HEK293 (cell line): ENCODE results near the gene UPF2.

ENCODE experiments used
- CTCF ChIA-PET: fragments of 350-600 bp; formaldehyde crosslinking; extraction: SDS; loops from one replicate; lab custom pipeline; 2021; ENCODE audit warnings: antibody characterized with exemption; lab: Yijun Ruan, JAX
- POLR2A ChIA-PET: fragments of 300-600 bp; formaldehyde crosslinking; extraction: SDS; loops from one replicate; lab custom pipeline; 2020; ENCODE audit warnings: antibody characterized with exemption, inconsistent platforms; lab: Yijun Ruan, JAX
- H3K27ac ChIP-seq: fragments of 200-500 bp; sonication (Bioruptor generic); 2 replicates; pipeline ENCODE4 v1.5.1; 2014; ENCODE audit warnings: low read depth, low read length, control low read depth, inconsistent platforms; ENCODE audit errors: extremely low read depth
- H3K36me3 ChIP-seq, 2 experiments: fragments of 200-500 bp in 1 of 2; sonication (Bioruptor generic) in 1 of 2; 1 replicate in 1 of 2; 2 replicates in 1 of 2; pipeline ENCODE4 v1.5.1; 2014 to 2017; ENCODE audit warnings: inconsistent platforms in 2 of 2, low read length in 2 of 2; ENCODE audit not compliant: control insufficient read depth in 2 of 2, insufficient read depth in 1 of 2
- H3K4me1 ChIP-seq: fragments of 200-500 bp; sonication (Bioruptor generic); 2 replicates; pipeline ENCODE4 v1.5.1; 2014; ENCODE audit warnings: mild to moderate bottlenecking, low read length, inconsistent platforms; ENCODE audit not compliant: control insufficient read depth, insufficient read depth
- H3K4me3 ChIP-seq: 2 replicates; pipeline ENCODE4 v1.5.1; 2011; ENCODE audit warnings: low read depth, mild to moderate bottlenecking, control low read depth, low read length, moderate library complexity
- H3K9me3 ChIP-seq: fragments of 200-500 bp; sonication (Bioruptor generic); 2 replicates; pipeline ENCODE4 v1.5.1; 2014; ENCODE audit warnings: low read depth, low read length, inconsistent platforms; ENCODE audit not compliant: control insufficient read depth, insufficient read depth
- BCL11B ChIP-seq: fragments of 450-650 bp; formaldehyde crosslinking; IDR thresholded peaks from 2 replicates; pipeline ENCODE4 v1.5.1; 2016; ENCODE audit warnings: low read depth, missing biosample characterization, missing genetic modification characterization
- HOXC10 ChIP-seq: sonication (generic); formaldehyde crosslinking; IDR thresholded peaks from 2 replicates; pipeline ENCODE4 v1.8.1; 2023; ENCODE audit warnings: mild to moderate bottlenecking, missing genetic modification reagents
- IKZF3 ChIP-seq: fragments of 450-650 bp; IDR thresholded peaks from 2 replicates; pipeline ENCODE4 v1.5.0; 2018; ENCODE audit warnings: missing biosample characterization, mild to moderate bottlenecking, missing genetic modification characterization, moderate library complexity
- MEIS1 ChIP-seq: sonication (generic); formaldehyde crosslinking; IDR thresholded peaks from 2 replicates; pipeline ENCODE4 v1.8.1; 2022; ENCODE audit warnings: missing genetic modification reagents, mild to moderate bottlenecking, borderline replicate concordance
- REST ChIP-seq: fragments of 450-650 bp; formaldehyde crosslinking; IDR thresholded peaks from 2 replicates; pipeline ENCODE4 v1.5.1; 2016; ENCODE audit warnings: missing biosample characterization, missing genetic modification characterization
- SCRT1 ChIP-seq: fragments of 450-650 bp; formaldehyde crosslinking; IDR thresholded peaks from 2 replicates; pipeline ENCODE4 v1.5.1; 2016; ENCODE audit warnings: missing biosample characterization, missing genetic modification characterization, borderline replicate concordance
- ZIC2 ChIP-seq: fragments of 450-650 bp; formaldehyde crosslinking; IDR thresholded peaks from 2 replicates; pipeline ENCODE4 v1.5.1; 2016; ENCODE audit warnings: missing biosample characterization, missing genetic modification characterization
- ZNF391 ChIP-seq: fragments of 450-650 bp; formaldehyde crosslinking; IDR thresholded peaks from 2 replicates; pipeline ENCODE4 v1.5.1; 2016; ENCODE audit warnings: low read depth, missing biosample characterization, missing genetic modification characterization, borderline replicate concordance
- ZNF433 ChIP-seq: fragments of 450-650 bp; formaldehyde crosslinking; IDR thresholded peaks from 2 replicates; pipeline ENCODE4 v1.5.1; 2016; ENCODE audit warnings: missing biosample characterization, missing genetic modification characterization, low read depth
- ZNF488 ChIP-seq: fragments of 450-650 bp; formaldehyde crosslinking; IDR thresholded peaks from 2 replicates; pipeline ENCODE4 v1.5.1; 2016; ENCODE audit warnings: missing biosample characterization, missing genetic modification characterization
- ZNF513 ChIP-seq: fragments of 450-650 bp; IDR thresholded peaks from 2 replicates; pipeline ENCODE4 v1.5.1; 2018; ENCODE audit warnings: missing biosample characterization, missing genetic modification characterization
- ZNF544 ChIP-seq: fragments of 450-650 bp; formaldehyde crosslinking; IDR thresholded peaks from 2 replicates; pipeline ENCODE4 v1.5.0; 2017; ENCODE audit warnings: missing biosample characterization, missing genetic modification characterization
- ZNF571 ChIP-seq: fragments of 450-650 bp; formaldehyde crosslinking; IDR thresholded peaks from 2 replicates; pipeline ENCODE4 v1.5.0; 2017; ENCODE audit warnings: missing biosample characterization, missing genetic modification characterization
- ZNF664 ChIP-seq: fragments of 450-650 bp; formaldehyde crosslinking; IDR thresholded peaks from 2 replicates; pipeline ENCODE4 v1.5.1; 2016; ENCODE audit warnings: missing biosample characterization, missing genetic modification characterization
- ZNF701 ChIP-seq: fragments of 450-650 bp; formaldehyde crosslinking; IDR thresholded peaks from 2 replicates; pipeline ENCODE4 v1.5.1; 2016; ENCODE audit warnings: missing biosample characterization, missing genetic modification characterization
- ZNF776 ChIP-seq: fragments of 450-650 bp; formaldehyde crosslinking; IDR thresholded peaks from 2 replicates; pipeline ENCODE4 v1.5.0; 2017; ENCODE audit warnings: missing biosample characterization, missing genetic modification characterization, borderline replicate concordance
- TF ChIP-seq, protein P1 (sequence below): fragments of 450-650 bp; formaldehyde crosslinking; IDR thresholded peaks from 2 replicates; pipeline ENCODE4 v1.5.1; 2016; ENCODE audit warnings: missing biosample characterization, missing genetic modification characterization
- TF ChIP-seq, protein P2 (sequence below): fragments of 450-650 bp; formaldehyde crosslinking; IDR thresholded peaks from 2 replicates; pipeline ENCODE4; 2016; ENCODE audit warnings: missing biosample characterization, missing genetic modification characterization

Gene UPF2, protein sequence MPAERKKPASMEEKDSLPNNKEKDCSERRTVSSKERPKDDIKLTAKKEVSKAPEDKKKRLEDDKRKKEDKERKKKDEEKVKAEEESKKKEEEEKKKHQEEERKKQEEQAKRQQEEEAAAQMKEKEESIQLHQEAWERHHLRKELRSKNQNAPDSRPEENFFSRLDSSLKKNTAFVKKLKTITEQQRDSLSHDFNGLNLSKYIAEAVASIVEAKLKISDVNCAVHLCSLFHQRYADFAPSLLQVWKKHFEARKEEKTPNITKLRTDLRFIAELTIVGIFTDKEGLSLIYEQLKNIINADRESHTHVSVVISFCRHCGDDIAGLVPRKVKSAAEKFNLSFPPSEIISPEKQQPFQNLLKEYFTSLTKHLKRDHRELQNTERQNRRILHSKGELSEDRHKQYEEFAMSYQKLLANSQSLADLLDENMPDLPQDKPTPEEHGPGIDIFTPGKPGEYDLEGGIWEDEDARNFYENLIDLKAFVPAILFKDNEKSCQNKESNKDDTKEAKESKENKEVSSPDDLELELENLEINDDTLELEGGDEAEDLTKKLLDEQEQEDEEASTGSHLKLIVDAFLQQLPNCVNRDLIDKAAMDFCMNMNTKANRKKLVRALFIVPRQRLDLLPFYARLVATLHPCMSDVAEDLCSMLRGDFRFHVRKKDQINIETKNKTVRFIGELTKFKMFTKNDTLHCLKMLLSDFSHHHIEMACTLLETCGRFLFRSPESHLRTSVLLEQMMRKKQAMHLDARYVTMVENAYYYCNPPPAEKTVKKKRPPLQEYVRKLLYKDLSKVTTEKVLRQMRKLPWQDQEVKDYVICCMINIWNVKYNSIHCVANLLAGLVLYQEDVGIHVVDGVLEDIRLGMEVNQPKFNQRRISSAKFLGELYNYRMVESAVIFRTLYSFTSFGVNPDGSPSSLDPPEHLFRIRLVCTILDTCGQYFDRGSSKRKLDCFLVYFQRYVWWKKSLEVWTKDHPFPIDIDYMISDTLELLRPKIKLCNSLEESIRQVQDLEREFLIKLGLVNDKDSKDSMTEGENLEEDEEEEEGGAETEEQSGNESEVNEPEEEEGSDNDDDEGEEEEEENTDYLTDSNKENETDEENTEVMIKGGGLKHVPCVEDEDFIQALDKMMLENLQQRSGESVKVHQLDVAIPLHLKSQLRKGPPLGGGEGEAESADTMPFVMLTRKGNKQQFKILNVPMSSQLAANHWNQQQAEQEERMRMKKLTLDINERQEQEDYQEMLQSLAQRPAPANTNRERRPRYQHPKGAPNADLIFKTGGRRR

GRCh38 chr10:12042797-12043651 lies at the start of gene UPF2:
UPF2 (minus strand) TSS chr10:12042809; CDS start chr10:12035423, 7,386 bp downstream.
- H3K9me3 ChIP-seq = no peaks in the 10 kb centered on the region
- peak within 1 kb of the TSS; percentile 87 for H3K4me3 ChIP-seq
- CTCF ChIA-PET = interaction anchor here (0.6 to 0.9 kb wide), 3 partner anchors 57 to 259 kb away, joined by 3 to 5 read pairs (median 3); no protein-coding TSS in a partner anchor
- H3K4me1 ChIP-seq = peaks cover 10% of the 10 kb centered on the region
- H3K27ac ChIP-seq = peak within 1 kb of the TSS; percentile 100
- POLR2A ChIA-PET = interaction anchor here (0.6 to 2.9 kb wide), 19 partner anchors 9 to 225 kb away, joined by 3 to 40 read pairs (median 3); partner anchors contain the start of genes CDC123, DHTKD1 and NUDT5
- H3K36me3 ChIP-seq = no peaks in the 10 kb centered on the region
- TF ChIP-seq ZNF544 (tag by site-specific recombination) (no peak), MEIS1 (no peak), REST (tag by site-specific recombination) (no peak), ZNF776 (tag by site-specific recombination) (no peak), ZNF571 (tag by site-specific recombination) (no peak), HOXC10 (CRISPR knock-in tag) (no peak), ZNF391 (tag by site-specific recombination) (peak; percentile 38; the same call in 1 of the 2 replicates), ZNF488 (tag by site-specific recombination) (no peak), ZIC2 (tag by site-specific recombination) (no peak), ZNF701 (no peak), SCRT1 (tag by site-specific recombination) (no peak), ZNF513 (tag by site-specific recombination) (no peak), IKZF3 (tag by site-specific recombination) (peak; percentile 98), ZNF664 (tag by site-specific recombination) (no peak), BCL11B (no peak), ZNF433 (no peak)
- TF ChIP-seq, protein P1, sequence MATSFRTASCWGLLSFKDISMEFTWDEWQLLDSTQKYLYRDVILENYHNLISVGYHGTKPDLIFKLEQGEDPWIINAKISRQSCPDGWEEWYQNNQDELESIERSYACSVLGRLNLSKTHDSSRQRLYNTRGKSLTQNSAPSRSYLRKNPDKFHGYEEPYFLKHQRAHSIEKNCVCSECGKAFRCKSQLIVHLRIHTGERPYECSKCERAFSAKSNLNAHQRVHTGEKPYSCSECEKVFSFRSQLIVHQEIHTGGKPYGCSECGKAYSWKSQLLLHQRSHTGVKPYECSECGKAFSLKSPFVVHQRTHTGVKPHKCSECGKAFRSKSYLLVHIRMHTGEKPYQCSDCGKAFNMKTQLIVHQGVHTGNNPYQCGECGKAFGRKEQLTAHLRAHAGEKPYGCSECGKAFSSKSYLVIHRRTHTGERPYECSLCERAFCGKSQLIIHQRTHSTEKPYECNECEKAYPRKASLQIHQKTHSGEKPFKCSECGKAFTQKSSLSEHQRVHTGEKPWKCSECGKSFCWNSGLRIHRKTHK (tag by site-specific recombination) = no peak
- TF ChIP-seq, protein P2, sequence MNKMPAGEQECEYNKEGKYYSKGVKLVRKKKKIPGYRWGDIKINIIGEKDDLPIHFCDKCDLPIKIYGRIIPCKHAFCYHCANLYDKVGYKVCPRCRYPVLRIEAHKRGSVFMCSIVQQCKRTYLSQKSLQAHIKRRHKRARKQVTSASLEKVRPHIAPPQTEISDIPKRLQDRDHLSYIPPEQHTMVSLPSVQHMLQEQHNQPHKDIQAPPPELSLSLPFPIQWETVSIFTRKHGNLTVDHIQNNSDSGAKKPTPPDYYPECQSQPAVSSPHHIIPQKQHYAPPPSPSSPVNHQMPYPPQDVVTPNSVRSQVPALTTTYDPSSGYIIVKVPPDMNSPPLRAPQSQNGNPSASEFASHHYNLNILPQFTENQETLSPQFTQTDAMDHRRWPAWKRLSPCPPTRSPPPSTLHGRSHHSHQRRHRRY = no peak
